ENCODE data around the gene CNNM3.

CNNM3 gene

DNA sequence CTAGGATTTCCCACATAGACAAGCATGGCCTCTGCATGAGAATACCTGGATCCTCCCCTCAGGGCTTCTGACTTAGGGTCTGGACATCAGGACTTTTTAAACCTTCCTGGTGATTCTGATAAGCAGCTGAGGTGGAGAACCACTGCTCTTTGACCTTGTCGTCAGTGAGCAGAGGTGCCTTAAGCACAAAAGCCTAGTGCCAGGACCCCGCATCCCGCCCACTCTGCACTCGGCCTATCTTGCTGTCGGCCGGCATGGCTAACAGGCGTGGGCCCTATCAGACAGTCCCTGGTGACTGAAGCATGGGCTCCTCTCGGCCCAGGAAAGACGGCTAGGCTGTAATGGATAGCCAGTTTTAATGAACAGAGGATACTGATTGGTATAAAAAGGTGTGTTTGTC lies 21.5 kb downstream of the CNNM3 start:
- Histone ChIP-seq H3K4me3 (no peak overlapping the region), H3K4me1 (peaks cover 32 to 51% (median 48%) of the 10 kb centered on the region in 10 experiments), H3K27ac (no peak overlapping the region), H3K27me3 (no peaks in the 10 kb centered on the region; a peak in 1 of 22 replicates), H3K4me2 (peak overlapping the region in 1 of 11 experiments; percentile 91; a peak in 1 of 22 replicates), H4K20me1 (peaks cover 0 to 50% (median 11%) of the 10 kb centered on the region in 11 experiments; a peak in 16 of 22 replicates), H3K9me3 (replicated peaks in 1 of 11) (no peaks in the 10 kb centered on the region), H3K9ac (no peak overlapping the region), H3K36me3 (peaks cover 0 to 47% (median 25%) of the 10 kb centered on the region in 11 experiments; a peak in 13 of 22 replicates)
- TF ChIP-seq Cebpa-rat (IDR thresholded peaks at IDR 0.05) = no peak

DNA sequence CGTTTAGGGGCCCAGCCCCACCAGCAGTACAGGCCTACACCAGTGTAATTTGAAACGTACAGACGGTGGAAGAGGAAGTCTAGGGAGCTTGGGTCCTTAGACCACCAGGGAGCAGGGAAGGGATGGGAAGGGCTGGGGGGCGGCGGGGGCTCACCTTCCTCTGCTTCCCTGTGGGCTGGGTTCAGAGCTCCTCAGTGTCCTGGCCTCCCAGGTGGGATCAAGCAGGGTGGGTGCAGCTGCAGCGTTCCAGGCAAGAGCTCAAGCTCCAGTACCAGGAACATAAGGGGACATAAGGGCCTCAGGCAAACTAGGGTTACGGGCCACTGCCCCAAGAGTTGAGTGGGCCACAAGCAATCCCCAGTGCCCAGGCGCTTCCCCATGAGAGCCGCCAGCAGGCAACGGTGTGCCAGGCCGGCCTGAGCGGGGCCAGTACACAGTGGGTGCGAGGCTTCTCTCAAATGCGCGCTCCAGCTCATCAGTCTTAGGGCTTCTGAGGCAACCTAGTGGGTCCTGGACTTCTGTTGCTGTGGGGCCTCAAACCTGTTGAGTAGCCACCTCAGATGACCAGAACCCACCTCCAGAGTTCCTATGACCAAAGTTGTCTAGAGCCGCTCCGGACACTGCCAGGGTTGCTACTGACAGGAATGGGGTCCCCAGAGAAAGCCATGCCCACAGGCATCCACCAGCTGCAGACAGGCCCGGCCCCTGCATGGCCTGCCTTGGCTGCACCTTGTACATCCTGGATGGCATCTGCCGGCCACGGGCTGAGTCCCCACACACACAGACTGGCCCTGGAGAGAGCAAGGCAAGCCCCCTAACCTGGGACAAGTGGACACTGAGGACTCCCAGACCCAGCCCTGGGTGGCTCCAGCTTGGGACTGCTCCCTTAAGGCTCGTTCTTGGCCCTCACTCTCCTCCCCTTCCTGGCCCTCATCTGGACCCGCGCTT lies 22.6 kb downstream of the CNNM3 start:
- Histone ChIP-seq H3K9me3 (replicated peaks in 1 of 11) (no peaks in the 10 kb centered on the region), H3K9ac (peak overlapping the region in 10 of 11 experiments; percentile 16 to 68 (median 40); a peak in 14 of 22 replicates), H3K4me3 (peak overlapping the region in 2 of 10 experiments; percentile 39 to 58; a peak in 4 of 20 replicates), H3K4me1 (peaks cover 21 to 48% (median 39%) of the 10 kb centered on the region in 10 experiments), H3K36me3 (peaks cover 0 to 44% (median 25%) of the 10 kb centered on the region in 11 experiments; a peak in 13 of 22 replicates), H3K27me3 (no peaks in the 10 kb centered on the region; a peak in 1 of 22 replicates), H3K4me2 (peak overlapping the region; percentile 77 to 97 (median 90)), H4K20me1 (peaks cover 0 to 51% (median 8%) of the 10 kb centered on the region in 11 experiments; a peak in 15 of 22 replicates), H3K27ac (peak overlapping the region in 6 of 11 experiments; percentile 12 to 66 (median 56); a peak in 9 of 22 replicates)
- no peak for TF ChIP-seq Cebpa-rat (IDR thresholded peaks at IDR 0.05)

DNA sequence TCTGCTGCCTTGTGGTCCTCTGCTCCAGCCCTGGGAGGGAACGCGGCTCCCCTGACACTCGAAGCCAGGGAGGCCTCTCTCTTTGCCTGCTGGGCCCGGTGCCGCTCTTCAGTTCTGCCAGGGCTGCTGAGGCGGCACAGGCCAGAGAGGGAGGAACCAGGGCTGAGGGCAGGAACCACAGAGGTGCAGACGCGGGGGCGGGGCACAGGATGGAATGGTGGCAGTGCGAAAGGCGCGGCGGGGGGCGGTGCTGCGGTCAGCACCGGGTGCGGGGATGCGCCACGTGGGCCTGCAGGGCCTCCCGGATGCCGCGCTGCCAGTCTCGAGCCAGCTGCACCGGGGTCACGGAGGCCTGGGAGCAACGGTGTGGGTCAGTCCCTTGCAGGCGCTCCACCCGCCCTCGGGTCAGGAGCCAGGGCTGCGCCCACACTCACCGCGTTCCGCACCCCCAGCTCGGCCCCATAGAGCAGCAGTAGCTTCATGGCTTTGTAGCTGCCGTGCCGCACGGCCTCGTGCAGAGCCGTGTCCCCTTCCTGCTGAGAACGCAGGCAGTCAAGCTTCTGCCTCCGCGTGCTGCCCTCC lies 23.3 kb downstream of the CNNM3 start:
- Histone ChIP-seq H3K4me1 (peaks cover 18 to 44% (median 35%) of the 10 kb centered on the region in 10 experiments), H3K27me3 (no peaks in the 10 kb centered on the region; a peak in 1 of 22 replicates), H3K27ac (peak overlapping the region in 7 of 11 experiments; percentile 12 to 66 (median 54); a peak in 12 of 22 replicates), H3K4me2 (peak overlapping the region; percentile 77 to 97 (median 90)), H3K36me3 (peaks cover 0 to 45% (median 30%) of the 10 kb centered on the region in 11 experiments; a peak in 14 of 22 replicates), H4K20me1 (peaks cover 0 to 57% (median 8%) of the 10 kb centered on the region in 11 experiments; a peak in 14 of 22 replicates), H3K9me3 (replicated peaks in 1 of 11) (no peaks in the 10 kb centered on the region), H3K9ac (peak overlapping the region in 10 of 11 experiments; percentile 16 to 68 (median 40); a peak in 17 of 22 replicates), H3K4me3 (peak overlapping the region in 7 of 10 experiments; percentile 7 to 58 (median 39); a peak in 11 of 20 replicates)
- TF ChIP-seq Cebpa-rat (IDR thresholded peaks at IDR 0.05) = no peak

DNA sequence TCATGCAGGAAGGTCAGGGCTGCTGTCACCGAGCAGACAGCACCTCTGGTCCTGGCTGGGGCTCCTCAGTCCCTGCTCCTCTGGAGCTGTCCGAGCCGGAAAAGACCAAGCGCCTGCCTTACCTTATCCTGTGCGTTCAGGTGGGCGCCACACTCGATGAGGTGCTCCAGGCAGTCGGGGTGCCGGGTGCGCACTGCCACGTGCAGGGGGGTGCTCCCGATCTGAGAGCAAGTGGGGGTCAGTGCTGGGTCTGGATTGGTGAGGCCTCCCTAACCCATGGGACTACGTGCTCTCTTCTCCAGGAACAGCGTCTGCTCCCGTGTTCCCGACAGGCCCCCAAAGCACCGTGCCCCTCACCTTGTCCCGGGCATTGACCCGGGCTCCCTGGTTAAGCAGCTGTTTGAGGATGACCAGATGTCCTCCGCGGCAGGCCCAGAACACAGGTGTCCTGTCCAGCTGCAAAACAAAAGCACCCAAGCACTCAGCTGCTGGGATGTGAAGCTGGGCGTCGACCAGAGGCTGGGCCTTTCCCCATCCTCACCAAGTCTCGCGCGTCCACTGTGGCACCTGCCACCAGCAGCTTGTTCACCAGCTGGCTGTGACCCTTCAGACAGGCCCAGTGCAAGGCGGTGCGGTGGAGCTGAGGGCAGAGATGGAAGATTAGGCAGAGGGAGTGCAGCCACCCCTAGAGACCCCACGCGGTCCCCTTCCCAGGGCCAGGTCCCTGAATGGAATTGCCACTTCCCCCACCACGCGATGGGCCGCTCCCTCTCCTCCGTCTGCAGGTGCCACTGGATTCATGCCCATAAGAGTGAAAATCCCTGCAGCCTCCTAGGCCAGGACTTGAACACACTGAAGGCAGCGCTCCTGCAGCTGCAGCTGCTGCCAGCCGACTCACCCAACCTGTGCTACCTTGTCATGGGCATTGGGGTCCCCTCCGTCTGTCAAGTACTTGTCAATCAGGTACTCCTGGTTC lies 24.1 kb downstream of the CNNM3 start:
- H3K4me3 ChIP-seq = peak overlapping the region in 4 of 10 experiments; percentile 23 to 58 (median 44); a peak in 4 of 20 replicates
- H3K4me1 ChIP-seq = peaks cover 18 to 44% (median 35%) of the 10 kb centered on the region in 10 experiments
- H4K20me1 ChIP-seq = peaks cover 0 to 62% (median 8%) of the 10 kb centered on the region in 11 experiments; a peak in 14 of 22 replicates
- TF ChIP-seq Cebpa-rat (IDR thresholded peaks at IDR 0.05) = no peak
- peak overlapping the region in 7 of 11 experiments; percentile 12 to 66 (median 54); a peak in 12 of 22 replicates for H3K27ac ChIP-seq
- no peaks in the 10 kb centered on the region for H3K9me3 ChIP-seq (replicated peaks in 1 of 11)
- peak overlapping the region; percentile 77 to 97 (median 90) for H3K4me2 ChIP-seq
- peak overlapping the region in 9 of 11 experiments; percentile 16 to 68 (median 41); a peak in 15 of 22 replicates for H3K9ac ChIP-seq
- H3K27me3 ChIP-seq = no peaks in the 10 kb centered on the region; a peak in 1 of 22 replicates
- peaks cover 0 to 44% (median 30%) of the 10 kb centered on the region in 11 experiments; a peak in 15 of 22 replicates for H3K36me3 ChIP-seq

DNA sequence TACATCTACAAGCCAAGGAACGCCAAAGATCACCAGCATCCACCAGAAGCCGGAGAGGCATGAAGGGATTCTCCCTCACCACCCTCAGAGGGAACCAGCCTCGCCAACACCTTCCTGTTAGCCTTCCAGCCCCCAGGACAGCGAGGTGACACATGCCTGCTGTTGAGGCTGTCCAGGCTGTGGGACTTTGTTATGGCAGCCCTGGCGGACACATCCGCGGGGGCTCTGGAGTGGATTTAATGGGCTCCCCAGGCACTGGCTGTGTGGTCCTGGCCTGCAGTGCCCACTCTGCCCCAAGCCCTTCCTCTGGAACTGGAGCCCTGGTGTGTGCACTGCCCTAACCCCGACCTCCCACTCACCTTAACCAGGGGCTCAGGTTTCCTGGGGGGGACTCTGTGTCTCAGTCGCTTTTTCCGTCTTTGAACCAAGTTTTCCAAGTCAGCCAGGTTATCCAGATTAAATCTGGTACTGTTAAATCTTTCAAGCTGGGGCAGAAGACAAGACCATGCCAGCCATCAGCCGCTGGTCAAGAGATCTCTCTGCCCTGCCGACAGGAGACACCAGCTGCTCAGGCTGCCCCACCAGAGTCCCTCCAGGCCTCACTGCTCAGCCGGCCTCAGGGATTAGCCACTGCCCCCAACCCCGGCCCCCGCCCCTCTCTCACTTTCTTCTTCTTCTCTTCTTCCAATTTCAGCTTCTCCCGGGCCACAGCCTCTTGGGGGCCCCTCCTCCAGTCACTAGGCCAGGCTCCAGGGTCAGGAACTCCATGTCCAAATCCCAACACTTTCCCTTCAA lies 25.8 kb downstream of the CNNM3 start:
- Histone ChIP-seq H3K4me3 (no peak overlapping the region), H3K4me2 (no peak overlapping the region), H3K9ac (no peak overlapping the region), H3K27me3 (peaks cover 0 to 4% (median 3%) of the 10 kb centered on the region in 11 experiments; a peak in 10 of 22 replicates), H3K9me3 (replicated peaks in 1 of 11) (no peaks in the 10 kb centered on the region), H3K27ac (no peak overlapping the region), H3K4me1 (peaks cover 18 to 44% (median 35%) of the 10 kb centered on the region in 10 experiments), H3K36me3 (peaks cover 4 to 51% (median 36%) of the 10 kb centered on the region in 11 experiments; a peak in 19 of 22 replicates), H4K20me1 (peaks cover 0 to 62% (median 8%) of the 10 kb centered on the region in 11 experiments; a peak in 14 of 22 replicates)
- no peak for TF ChIP-seq Cebpa-rat (IDR thresholded peaks at IDR 0.05)

DNA sequence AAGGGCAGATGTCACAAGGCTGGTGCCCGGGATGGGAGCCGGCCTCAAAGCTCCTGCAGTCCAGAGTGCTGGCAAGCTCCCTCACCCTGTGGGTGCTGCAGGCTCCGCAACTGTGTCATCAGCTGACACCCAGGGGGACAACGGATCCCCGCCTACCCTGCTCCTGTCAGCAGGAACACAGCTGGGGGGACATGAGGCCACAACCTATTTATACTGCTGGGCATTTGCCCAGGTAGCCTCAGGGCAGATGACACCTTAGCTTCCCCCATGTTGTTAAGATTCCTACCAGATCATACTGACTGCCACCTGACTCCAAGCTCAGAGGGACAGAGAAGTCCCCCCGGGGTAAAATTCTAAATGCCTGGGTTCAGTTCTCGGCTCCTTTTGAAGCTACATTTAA lies 26.5 kb downstream of the CNNM3 start:
- H3K4me2 ChIP-seq = no peak overlapping the region
- H3K27me3 ChIP-seq = peaks cover 0 to 4% (median 3%) of the 10 kb centered on the region in 11 experiments; a peak in 10 of 22 replicates
- H3K27ac ChIP-seq = no peak overlapping the region
- H3K36me3 ChIP-seq = peaks cover 6 to 56% (median 42%) of the 10 kb centered on the region in 11 experiments; a peak in 20 of 22 replicates
- no peaks in the 10 kb centered on the region for H3K9me3 ChIP-seq (replicated peaks in 1 of 11)
- H3K9ac ChIP-seq = no peak overlapping the region
- peaks cover 18 to 45% (median 35%) of the 10 kb centered on the region in 10 experiments for H3K4me1 ChIP-seq
- H3K4me3 ChIP-seq = no peak overlapping the region
- TF ChIP-seq Cebpa-rat (IDR thresholded peaks at IDR 0.05) = no peak
- peaks cover 0 to 58% (median 8%) of the 10 kb centered on the region in 11 experiments; a peak in 14 of 22 replicates for H4K20me1 ChIP-seq
